B cell (primary cell): ENCODE measurements around the gene SNAPC1. TPM values are rescaled to one million over a fixed set of nuclear protein-coding genes. Genes with fewer than 3 reads are reported as not detected.

ENCODE experiments used
- ATAC-seq: fragments of 200-7000 bp; cut with Tn5 transposase; one replicate; pipeline ENCODE4 v1.10.0; 2021; ENCODE audit warnings: low read depth, mild to moderate bottlenecking, moderate number of reproducible peaks, moderate library complexity
- CTCF ChIA-PET: fragments of 350-600 bp; sonication (Branson Sonifier 250); formaldehyde crosslinking; loops from one replicate; lab custom pipeline; 2021; ENCODE audit warnings: antibody characterized with exemption, inconsistent platforms; lab: Charles Lee
- POLR2A ChIA-PET: fragments of 350-600 bp; sonication (Branson Sonifier 250); formaldehyde crosslinking; loops from one replicate; lab custom pipeline; 2021; ENCODE audit warnings: antibody characterized with exemption; lab: Charles Lee
- DNase-seq: peaks from one replicate; pipeline ENCODE4 v3.0.0; 2013
- H2AFZ ChIP-seq: 2 replicates; pipeline ENCODE4 v1.6.1; 2012; ENCODE audit warnings: mild to moderate bottlenecking, low read depth, low read length; ENCODE audit not compliant: insufficient read depth, poor library complexity, severe bottlenecking
- H3K27ac ChIP-seq, 2 donors: 1 replicate in 1 of 2; 2 replicates in 1 of 2; pipeline ENCODE4 v1.5.1; 2012 to 2013; ENCODE audit warnings: low read length in 2 of 2, mild to moderate bottlenecking in 2 of 2, moderate library complexity in 1 of 2
- H3K27me3 ChIP-seq, 4 experiments: fragments of 200-600 bp in 1 of 4; sonication (generic) in 1 of 4; replicated peaks in 1 of 4; 1 replicate in 2 of 4; 2 replicates in 2 of 4; pipeline versions ENCODE4 v1.6.1 to v1.7.0; 2013 to 2016; ENCODE audit warnings: low read length in 3 of 4, mild to moderate bottlenecking in 2 of 4, mixed read lengths in 1 of 4, moderate library complexity in 1 of 4; ENCODE audit not compliant: insufficient read depth in 4 of 4, control insufficient read depth in 3 of 4; ENCODE audit errors: control extremely low read depth in 1 of 4
- H3K36me3 ChIP-seq, 2 experiments: replicated peaks in 1 of 2; 1 replicate in 1 of 2; 2 replicates in 1 of 2; pipeline versions ENCODE4 v1.6.1 to v1.7.1; 2013; ENCODE audit warnings: low read length in 1 of 2; ENCODE audit not compliant: insufficient read depth in 2 of 2, control insufficient read depth in 1 of 2; ENCODE audit errors: control extremely low read depth in 1 of 2, extremely low read depth in 1 of 2
- H3K4me1 ChIP-seq, 2 donors: fragments of 200-600 bp in 1 of 2; sonication (generic) in 1 of 2; 1 replicate in 1 of 2; 2 replicates in 1 of 2; pipeline versions ENCODE4 v1.5.1 to v1.6.1; 2013 to 2017; ENCODE audit warnings: low read length in 2 of 2; ENCODE audit not compliant: control insufficient read depth in 2 of 2, insufficient read depth in 2 of 2
- H3K4me2 ChIP-seq: replicated peaks from 2 replicates; pipeline ENCODE3; 2012; ENCODE audit warnings: mild to moderate bottlenecking, low read depth, low read length; ENCODE audit not compliant: poor library complexity, severe bottlenecking
- H3K4me3 ChIP-seq, 5 experiments: fragments of 200-600 bp in 1 of 5; sonication (generic) in 1 of 5; 1 replicate in 3 of 5; 2 replicates in 2 of 5; pipeline versions ENCODE4 v1.5.1 to v1.7.0; 2011 to 2016; ENCODE audit warnings: low read length in 4 of 5, mild to moderate bottlenecking in 4 of 5, low read depth in 2 of 5, control low read depth in 1 of 5, moderate library complexity in 1 of 5; ENCODE audit not compliant: insufficient read depth in 1 of 5; ENCODE audit errors: control extremely low read depth in 1 of 5, extremely low read depth in 1 of 5
- H3K79me2 ChIP-seq: fragments of 200-600 bp; sonication (generic); one replicate; pipeline ENCODE4 v1.6.0; 2016; ENCODE audit warnings: low read length; ENCODE audit not compliant: control insufficient read depth, insufficient read depth
- H3K9ac ChIP-seq: fragments of 200-600 bp; sonication (generic); 2 replicates; pipeline ENCODE4 v1.6.1; 2017; ENCODE audit warnings: mild to moderate bottlenecking, low read length, moderate library complexity
- H3K9me3 ChIP-seq, 3 donors: one replicate each; pipeline versions ENCODE4 v1.6.1 to v1.7.1; 2013; ENCODE audit warnings: low read length in 2 of 3; ENCODE audit not compliant: control insufficient read depth in 2 of 3, insufficient read depth in 1 of 3; ENCODE audit errors: control extremely low read depth in 1 of 3
- H4K20me1 ChIP-seq: 2 replicates; pipeline ENCODE4 v1.6.0; 2012; ENCODE audit warnings: mild to moderate bottlenecking, low read length; ENCODE audit not compliant: insufficient read depth, control insufficient read depth, poor library complexity, severe bottlenecking
- H3K27ac Mint-ChIP-seq: one replicate; pipeline ENCODE4 v1.8.0; 2021; ENCODE audit warnings: mixed read lengths
- H3K27me3 Mint-ChIP-seq: one replicate; pipeline ENCODE4 v1.8.0; 2021; ENCODE audit warnings: mixed read lengths
- H3K4me1 Mint-ChIP-seq: one replicate; pipeline ENCODE4 v1.8.0; 2021; ENCODE audit warnings: mixed read lengths
- H3K4me3 Mint-ChIP-seq: one replicate; pipeline ENCODE4 v1.8.0; 2021; ENCODE audit warnings: mixed read lengths
- H3K9me3 Mint-ChIP-seq: one replicate; pipeline ENCODE4 v1.8.0; 2022; ENCODE audit warnings: mixed read lengths; ENCODE audit not compliant: insufficient read depth
- EZH2 ChIP-seq: IDR thresholded peaks from 2 replicates; pipeline ENCODE4 v1.6.1; 2012; ENCODE audit warnings: borderline replicate concordance, low read depth, mild to moderate bottlenecking, moderate library complexity, low read length; ENCODE audit not compliant: insufficient read depth, poor library complexity, severe bottlenecking
- WGBS: methylation state at CpG from one replicate; pipeline ENCODE4 v1.1.5; 2013; ENCODE audit warnings: missing lambda C conversion rate; ENCODE audit not compliant: insufficient coverage; 5-methylcytosine and 5-hydroxymethylcytosine counted together
- intact Hi-C: fragments of 100-400 bp; cut with micrococcal nuclease; formaldehyde crosslinking; loops from one replicate; pipeline ENCODE4 v1.10.0; 2022
- polyA plus RNA-seq: library from polyadenylated mRNA; depleted of rRNA; stranded (reverse); fragments of >200 nt; gene quantifications from 2 replicates; pipeline ENCODE4 v1.2.3, GENCODE V29; 2012
- total RNA-seq, 2 donors: library from RNA; stranded (reverse); fragments of 120-200 nt in 1 of 2; gene quantifications; 1 replicate in 1 of 2; 2 replicates in 1 of 2; pipeline versions ENCODE4 v1.2.3 to v1.2.4, GENCODE V29; 2013 to 2022
- TF ChIP-seq, protein P1 (sequence below): fragments of 200-600 bp; IDR thresholded peaks from one replicate; pipeline ENCODE4 v1.8.0; 2022; ENCODE audit warnings: antibody characterized with exemption, mild to moderate bottlenecking

Gene SNAPC1
- total and polyA plus RNA-seq, 2 donors (not counting 1 experiment from before 2014, with no cell fraction given): 2.6 to 7.1 TPM

DNA sequence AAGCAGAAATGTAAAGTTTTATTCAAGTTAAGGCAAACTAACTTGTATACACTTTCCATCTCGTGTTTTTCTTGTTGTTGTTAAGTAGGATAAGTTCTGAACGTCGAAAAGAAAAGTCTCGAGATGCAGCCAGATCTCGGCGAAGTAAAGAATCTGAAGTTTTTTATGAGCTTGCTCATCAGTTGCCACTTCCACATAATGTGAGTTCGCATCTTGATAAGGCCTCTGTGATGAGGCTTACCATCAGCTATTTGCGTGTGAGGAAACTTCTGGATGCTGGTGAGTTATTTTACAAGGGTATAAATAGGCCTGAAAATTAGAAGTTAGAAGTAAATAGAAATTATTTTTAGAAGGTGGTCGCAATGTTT lies 41.9 kb upstream of the SNAPC1 start:
- Histone ChIP-seq H3K27me3 (no peaks in the 10 kb centered on the region), H3K4me2 (peak overlapping the region; percentile 66), H3K9ac (peak overlapping the region; percentile 48), H3K9me3 (no peaks in the 10 kb centered on the region), H3K79me2 (peaks cover 89% of the 10 kb centered on the region), H2AFZ (no peak overlapping the region), H3K4me1 (peaks cover 40 to 53% of the 10 kb centered on the region in 2 donors), H3K4me3 (peak overlapping the region in 3 of 5 experiments; percentile 13 to 41 (median 36)), H3K27ac (peak overlapping the region; percentile 78 to 88), H3K36me3 (peaks cover 2 to 27% of the 10 kb centered on the region in 2 experiments), H4K20me1 (peaks cover 29% of the 10 kb centered on the region)
- peak overlapping the region; percentile 82 for H3K4me3 Mint-ChIP-seq
- peak overlapping the region; percentile 80 for H3K27ac Mint-ChIP-seq
- CTCF ChIA-PET: interaction anchor here (1.0 to 7.0 kb wide), 15 partner anchors 10 to 266 kb away, joined by 3 to 50 read pairs (median 8); partner anchors contain the start of gene HIF1A
- H3K9me3 Mint-ChIP-seq: no peaks in the 10 kb centered on the region
- ATAC-seq: peak; percentile 39
- intact Hi-C loops: loop anchor here (1.0 to 2.0 kb wide), 2 partner anchors 9 to 19 kb away; no protein-coding TSS in a partner anchor
- POLR2A ChIA-PET: interaction anchor here (1.5 to 2.1 kb wide), 3 partner anchors 22 to 244 kb away, joined by 4 to 6 read pairs (median 6); no protein-coding TSS in a partner anchor
- no peaks in the 10 kb centered on the region for H3K27me3 Mint-ChIP-seq
- DNase-seq: peak; percentile 58
- WGBS: no CpG with 5 or more reads among the region's 9 CpGs
- peaks cover 73% of the 10 kb centered on the region for H3K4me1 Mint-ChIP-seq
- TF ChIP-seq, protein P1, sequence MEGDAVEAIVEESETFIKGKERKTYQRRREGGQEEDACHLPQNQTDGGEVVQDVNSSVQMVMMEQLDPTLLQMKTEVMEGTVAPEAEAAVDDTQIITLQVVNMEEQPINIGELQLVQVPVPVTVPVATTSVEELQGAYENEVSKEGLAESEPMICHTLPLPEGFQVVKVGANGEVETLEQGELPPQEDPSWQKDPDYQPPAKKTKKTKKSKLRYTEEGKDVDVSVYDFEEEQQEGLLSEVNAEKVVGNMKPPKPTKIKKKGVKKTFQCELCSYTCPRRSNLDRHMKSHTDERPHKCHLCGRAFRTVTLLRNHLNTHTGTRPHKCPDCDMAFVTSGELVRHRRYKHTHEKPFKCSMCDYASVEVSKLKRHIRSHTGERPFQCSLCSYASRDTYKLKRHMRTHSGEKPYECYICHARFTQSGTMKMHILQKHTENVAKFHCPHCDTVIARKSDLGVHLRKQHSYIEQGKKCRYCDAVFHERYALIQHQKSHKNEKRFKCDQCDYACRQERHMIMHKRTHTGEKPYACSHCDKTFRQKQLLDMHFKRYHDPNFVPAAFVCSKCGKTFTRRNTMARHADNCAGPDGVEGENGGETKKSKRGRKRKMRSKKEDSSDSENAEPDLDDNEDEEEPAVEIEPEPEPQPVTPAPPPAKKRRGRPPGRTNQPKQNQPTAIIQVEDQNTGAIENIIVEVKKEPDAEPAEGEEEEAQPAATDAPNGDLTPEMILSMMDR: no peak
- no peak for TF ChIP-seq EZH2

DNA sequence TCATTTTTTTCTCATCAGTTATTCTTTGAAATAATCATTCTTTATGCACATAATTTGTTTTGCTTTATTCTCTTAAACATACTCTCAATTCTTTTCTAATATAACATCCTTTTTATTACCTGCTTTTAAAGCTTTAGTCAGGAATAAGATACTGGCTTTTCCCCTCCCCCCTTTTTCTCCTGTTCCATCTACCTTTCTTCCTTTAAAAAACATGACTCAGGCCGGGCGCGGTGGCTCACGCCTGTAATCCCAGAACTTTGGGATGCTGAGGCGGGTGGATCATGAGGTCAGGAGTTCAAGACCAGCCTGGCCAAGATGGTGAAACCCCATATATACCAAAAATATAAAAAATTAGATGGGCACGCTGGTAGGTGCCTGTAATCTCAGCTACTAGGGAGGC lies 41.5 kb upstream of the SNAPC1 start:
- H3K9me3 Mint-ChIP-seq: no peaks in the 10 kb centered on the region
- ATAC-seq (no peak), DNase-seq (no peak)
- Histone ChIP-seq H4K20me1 (peaks cover 26% of the 10 kb centered on the region), H3K27ac (peak overlapping the region; percentile 24 to 88), H3K9me3 (no peaks in the 10 kb centered on the region), H2AFZ (no peak overlapping the region), H3K36me3 (peaks cover 2 to 27% of the 10 kb centered on the region in 2 experiments), H3K27me3 (no peaks in the 10 kb centered on the region), H3K4me1 (peaks cover 35 to 50% of the 10 kb centered on the region in 2 donors), H3K9ac (no peak overlapping the region), H3K4me2 (peak overlapping the region; percentile 66), H3K4me3 (no peak overlapping the region), H3K79me2 (peaks cover 84% of the 10 kb centered on the region)
- TF ChIP-seq, protein P1: no peak
- TF ChIP-seq EZH2: no peak
- CTCF ChIA-PET: interaction anchor here (1.0 to 7.0 kb wide), 13 partner anchors 9 to 266 kb away, joined by 3 to 50 read pairs (median 9); partner anchors contain the start of gene HIF1A
- POLR2A ChIA-PET: interaction anchor here (0.9 to 2.1 kb wide), 3 partner anchors 152 to 244 kb away, joined by 3 to 6 read pairs (median 6); no protein-coding TSS in a partner anchor
- intact Hi-C loops: loop anchor here (1.0 to 2.0 kb wide), 2 partner anchors 9 to 18 kb away; no protein-coding TSS in a partner anchor
- no CpG with 5 or more reads among the region's 6 CpGs for WGBS
- H3K4me1 Mint-ChIP-seq: peaks cover 73% of the 10 kb centered on the region
- H3K27ac Mint-ChIP-seq: peak overlapping the region; percentile 47
- H3K27me3 Mint-ChIP-seq: no peaks in the 10 kb centered on the region
- H3K4me3 Mint-ChIP-seq: peak overlapping the region; percentile 31
